Activated CD8-positive, alpha-beta memory T cell treated with anti-CD3 and anti-CD28 coated beads, Interleukin-2, amount 50 U/mL, for 4 hours (primary cell): ENCODE data around the gene KCNMA1.
"Not testable (repeated sequence)": the region's sequence is repeated elsewhere in the genome, so short reads cannot be mapped to it uniquely, and the experiment has no call there.

Source experiments
- DNase-seq: peaks from one replicate; pipeline ENCODE4 v3.0.0-alpha.2; 2020

KCNMA1 gene

DNA sequence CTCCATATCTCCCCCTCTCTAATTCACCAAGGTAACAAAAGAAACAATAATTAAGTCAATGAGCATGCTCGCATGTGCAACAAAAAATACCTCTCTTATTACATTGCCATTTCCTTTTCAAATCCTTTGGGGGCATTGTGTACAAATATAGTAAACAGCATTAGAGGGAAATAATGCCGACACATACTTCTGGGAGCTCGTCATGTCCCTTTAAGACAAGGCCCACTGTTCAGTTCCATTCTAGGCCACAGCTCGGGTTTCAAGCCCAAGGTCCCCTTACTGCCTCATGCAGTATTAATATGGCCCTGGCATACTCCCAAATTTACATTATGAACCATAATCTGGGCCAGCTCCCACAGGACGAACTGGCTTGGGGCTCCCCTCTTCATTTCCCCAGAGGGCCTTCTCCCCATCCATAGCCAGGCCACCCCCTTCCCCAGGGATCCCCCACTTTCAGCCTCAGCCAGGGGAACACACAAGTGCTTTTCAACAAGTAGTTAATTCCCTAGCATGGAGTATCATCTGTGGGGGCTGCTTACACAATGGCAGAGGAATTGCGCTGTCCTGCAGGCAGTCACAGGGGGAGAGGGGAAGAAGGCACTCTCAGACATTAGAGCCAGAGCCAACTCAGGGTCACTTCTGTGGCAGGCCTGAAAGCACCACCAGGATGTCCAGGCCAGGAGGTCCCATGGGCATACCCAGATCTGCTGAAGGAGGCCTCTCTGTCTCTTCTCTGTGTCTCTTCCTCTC, 110.6 kb downstream of the KCNMA1 start:
- DNase-seq: no peak

- no peak for DNase-seq
These were observed 113.3 kb downstream of the KCNMA1 start for GRCh38 chr10:77524281-77524711.

- DNase-seq: no peak
These were observed 115.3 kb downstream of the KCNMA1 start for GRCh38 chr10:77522268-77522809.

- no peak for DNase-seq
These were observed 116.6 kb downstream of the KCNMA1 start for GRCh38 chr10:77520995-77521394.

DNA sequence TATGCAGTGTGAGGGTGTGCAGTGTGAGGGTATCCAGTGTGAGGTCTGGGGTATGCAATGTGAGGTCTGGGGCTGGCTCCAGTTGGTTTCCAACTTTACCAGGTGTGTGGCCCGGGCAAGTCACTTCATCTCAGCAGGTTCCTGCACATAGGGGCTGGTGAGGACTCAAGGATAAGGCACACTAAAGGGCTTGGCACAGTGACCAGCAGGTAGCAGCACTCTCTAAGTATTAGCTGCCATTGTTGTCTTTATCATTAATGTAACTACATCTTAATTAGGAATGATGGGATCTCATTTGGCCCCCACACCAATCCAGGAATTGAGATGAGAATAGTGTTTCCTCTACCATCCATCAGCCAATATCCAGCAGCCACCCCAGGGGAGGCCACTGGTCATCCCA, 117.3 kb downstream of the KCNMA1 start:
- DNase-seq: no peak

DNA sequence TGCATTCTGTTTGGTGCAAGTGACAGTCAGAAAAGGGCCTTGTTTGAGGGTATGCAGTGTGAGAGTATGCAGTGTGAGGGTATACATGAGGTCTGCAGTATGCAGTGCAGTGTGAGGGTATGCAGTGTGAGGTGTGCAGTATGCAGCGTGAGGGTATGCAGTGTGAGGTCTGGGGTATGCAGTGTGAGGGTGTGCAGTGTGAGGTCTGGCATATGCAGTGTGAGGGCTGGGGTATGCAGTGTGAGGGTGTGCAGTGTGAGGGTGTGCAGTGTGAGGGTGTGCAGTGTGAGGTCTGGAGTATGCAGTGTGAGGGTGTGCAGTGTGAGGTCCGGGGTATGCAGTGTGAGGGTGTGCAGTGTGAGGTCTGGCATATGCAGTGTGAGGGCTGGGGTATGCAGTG, 117.8 kb downstream of the KCNMA1 start:
- DNase-seq: not testable (repeated sequence)

GRCh38 chr10:77518910-77519274, 118.7 kb downstream of the KCNMA1 start:
- DNase-seq: no peak

DNA sequence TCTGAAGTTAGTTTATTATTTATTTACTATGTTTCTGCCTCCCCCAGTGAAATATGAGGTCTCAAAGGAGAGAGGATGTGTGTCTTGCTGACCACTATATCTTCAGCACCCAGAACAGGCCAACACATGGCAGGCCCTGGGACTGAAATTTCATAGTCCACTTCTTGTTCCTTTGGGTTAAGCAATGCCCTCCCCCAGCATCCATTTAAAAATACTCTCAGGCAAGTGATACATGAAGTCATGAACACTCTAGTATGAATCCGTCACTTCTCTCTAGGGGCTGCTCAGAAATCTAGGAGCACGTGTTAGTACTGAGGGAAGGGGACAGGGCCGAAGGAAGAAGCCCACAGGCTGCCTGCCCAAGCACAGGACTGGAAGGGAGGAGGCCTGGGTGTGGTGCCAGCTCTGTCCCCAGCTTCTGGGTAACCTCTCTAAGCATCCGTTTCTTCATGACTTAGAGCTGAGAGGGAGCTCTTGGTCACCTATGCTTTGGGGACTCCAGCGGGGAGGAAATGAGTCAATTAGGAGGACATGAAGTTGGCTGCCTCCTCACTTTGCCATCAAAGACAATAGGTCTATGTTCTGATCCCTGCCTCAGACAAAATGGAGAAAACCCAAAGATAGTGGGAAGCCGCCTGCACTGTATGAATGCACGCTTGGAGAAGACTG, 119.2 kb downstream of the KCNMA1 start:
- DNase-seq: no peak

DNA sequence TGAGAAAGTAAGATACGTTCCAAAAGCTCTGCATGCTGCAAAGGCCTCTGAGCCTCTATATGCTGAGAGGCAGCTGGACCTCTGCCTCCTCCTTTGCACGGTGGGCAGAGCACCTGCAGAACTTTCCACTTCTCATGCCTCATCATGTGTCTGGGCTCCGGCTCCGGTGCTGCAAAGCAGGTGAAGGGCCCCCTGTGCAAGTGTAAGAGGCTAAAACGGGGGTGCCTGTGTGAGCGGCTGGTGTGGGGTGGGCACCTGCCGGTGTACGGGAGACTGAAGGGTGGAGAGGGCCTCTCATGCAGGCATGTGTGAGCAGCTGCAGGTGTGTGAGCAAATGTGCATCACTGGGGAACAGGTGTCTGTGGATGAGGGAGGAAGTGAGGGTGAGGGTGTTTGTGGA, 121.0 kb downstream of the KCNMA1 start:
- DNase-seq: no peak

- no peak for DNase-seq
These were observed 122.7 kb downstream of the KCNMA1 start for GRCh38 chr10:77514870-77515269.

DNA sequence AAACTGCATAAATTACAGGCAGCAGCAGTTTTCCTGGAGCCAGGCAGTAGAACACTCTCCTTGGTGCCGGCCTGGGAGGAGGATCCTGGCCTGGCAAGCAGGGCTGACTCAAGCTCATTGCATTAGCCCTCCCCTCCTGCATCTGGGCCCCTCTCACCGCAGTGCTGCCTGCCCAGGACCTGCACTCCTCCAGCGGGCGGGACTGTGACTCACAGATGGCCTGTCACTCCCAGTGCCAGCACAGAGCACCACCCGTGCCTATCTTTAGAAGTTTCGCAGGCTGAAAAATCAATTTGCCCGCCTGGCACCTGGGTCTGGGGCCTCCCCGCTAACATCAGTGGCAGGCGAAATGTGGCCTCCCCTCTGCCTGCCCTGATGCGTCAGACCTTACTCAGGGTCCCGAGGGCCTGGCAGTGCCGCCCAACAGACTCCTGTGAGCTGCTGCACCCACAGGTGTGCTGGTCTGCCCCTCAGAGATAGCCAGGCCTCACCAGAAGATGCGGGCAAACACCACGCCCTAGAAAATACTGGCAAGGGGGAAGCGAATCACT, 123.8 kb downstream of the KCNMA1 start:
- DNase-seq: no peak

GRCh38 chr10:77513220-77513619, 124.4 kb downstream of the KCNMA1 start:
- DNase-seq: no peak

- no peak for DNase-seq
These were observed 125.4 kb downstream of the KCNMA1 start for GRCh38 chr10:77512219-77512578.

DNA sequence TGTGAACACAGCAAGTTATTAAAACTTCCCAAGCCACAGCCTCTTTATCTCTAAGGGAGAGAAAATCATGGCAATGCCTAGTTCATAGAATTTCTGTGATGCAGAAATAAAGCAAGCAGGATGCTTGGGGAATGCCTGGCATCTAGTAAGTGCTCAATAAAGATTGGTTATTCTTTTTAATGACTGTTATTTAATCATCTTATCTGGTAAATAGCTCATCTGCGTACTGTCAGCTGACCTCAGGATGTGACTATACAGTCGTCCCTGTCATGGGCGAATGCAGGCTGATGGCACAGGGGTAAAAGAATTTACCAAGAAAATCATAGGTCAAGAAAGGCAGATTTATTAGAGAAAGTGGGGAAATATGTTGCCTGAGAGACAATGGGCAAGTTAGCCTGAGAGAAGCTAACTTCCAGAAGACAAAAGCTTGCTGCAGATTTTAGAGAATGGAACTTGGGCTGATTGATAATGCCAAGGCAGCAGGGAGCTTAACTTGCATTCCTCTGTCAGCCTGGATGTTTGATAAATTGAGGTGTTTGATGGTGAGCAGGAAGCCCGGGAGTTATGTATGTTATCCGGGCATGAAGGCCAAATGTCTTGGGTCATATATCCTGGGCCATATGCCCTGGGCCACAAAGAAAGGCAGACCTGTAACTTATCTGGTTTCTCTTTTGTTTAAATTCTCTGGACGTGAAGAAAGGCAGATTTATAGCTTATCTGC, 126.0 kb downstream of the KCNMA1 start:
- no peak for DNase-seq

DNA sequence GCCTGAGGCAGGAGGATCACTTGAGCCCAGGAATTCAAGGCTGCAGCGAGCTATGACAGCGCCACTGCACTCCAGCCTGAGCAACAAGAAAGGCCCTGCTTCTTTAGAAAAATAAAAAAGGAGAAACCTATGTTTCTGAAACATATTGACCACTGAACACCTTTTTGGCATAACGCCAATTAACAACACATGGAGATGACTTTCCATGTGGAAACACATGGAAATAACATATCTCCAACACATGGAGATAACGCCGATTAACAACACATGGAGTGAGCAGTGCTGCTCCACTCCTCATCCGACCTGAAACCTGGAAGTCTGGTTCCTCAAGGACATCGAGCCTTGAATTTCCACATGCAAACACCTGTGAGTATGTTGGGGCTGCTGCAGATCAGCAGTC, 126.9 kb downstream of the KCNMA1 start:
- no peak for DNase-seq

DNA sequence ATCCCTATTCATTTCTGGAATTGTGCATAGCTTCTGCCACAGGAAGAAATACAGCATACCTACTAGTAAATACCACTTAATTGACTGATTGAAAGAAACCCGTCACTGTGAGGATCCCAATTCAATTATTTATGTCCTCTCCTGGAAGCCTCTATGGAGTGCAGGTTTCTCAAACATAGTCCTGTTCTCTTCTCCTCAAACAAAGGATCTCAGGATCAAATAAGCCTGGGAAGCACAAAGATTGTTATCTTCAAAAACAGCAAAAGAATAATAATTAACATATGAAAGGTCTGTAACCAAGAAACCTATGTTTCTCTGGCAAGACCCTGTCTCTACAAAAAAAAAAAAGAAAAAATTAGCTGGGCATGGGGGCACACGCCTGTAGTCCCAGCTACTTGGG, 127.3 kb downstream of the KCNMA1 start:
- no peak for DNase-seq

GRCh38 chr10:77509391-77509790, 128.2 kb downstream of the KCNMA1 start:
- no peak for DNase-seq

- no peak for DNase-seq
These were observed 130.2 kb downstream of the KCNMA1 start for GRCh38 chr10:77507291-77507880.

DNA sequence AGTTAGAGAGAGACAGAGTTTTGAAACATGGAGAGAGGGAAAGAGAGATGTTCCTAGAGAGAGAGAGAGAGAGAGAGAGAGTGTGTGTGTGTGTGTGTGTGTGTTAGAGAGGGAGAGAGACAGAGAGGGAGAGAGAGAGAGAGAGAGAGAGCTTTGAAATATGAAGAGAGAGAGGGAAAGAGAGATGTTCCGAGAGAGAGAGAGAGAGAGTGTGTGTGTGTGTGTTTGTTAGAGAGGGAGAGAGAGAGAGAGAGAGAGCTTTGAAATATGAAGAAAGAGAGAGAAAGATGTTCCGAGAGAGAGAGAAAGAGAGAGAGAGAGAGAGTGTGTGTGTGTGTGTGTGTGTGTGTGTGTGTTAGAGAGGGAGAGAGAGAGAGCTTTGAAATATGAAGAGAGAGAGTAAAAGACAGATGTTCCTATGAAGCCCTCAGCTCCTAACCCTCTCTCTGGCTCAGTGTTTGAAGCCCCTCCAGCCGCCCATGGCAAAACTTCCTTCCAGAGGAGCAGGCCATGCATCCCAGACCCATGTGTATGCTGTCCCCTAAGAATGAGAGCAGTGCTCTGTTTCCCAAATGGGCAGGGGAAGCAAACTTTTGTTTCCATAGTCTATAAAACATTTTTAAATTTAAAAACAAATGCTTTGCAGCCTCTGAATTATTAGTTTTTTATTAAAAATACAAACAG, 130.9 kb downstream of the KCNMA1 start:
- no peak for DNase-seq

DNA sequence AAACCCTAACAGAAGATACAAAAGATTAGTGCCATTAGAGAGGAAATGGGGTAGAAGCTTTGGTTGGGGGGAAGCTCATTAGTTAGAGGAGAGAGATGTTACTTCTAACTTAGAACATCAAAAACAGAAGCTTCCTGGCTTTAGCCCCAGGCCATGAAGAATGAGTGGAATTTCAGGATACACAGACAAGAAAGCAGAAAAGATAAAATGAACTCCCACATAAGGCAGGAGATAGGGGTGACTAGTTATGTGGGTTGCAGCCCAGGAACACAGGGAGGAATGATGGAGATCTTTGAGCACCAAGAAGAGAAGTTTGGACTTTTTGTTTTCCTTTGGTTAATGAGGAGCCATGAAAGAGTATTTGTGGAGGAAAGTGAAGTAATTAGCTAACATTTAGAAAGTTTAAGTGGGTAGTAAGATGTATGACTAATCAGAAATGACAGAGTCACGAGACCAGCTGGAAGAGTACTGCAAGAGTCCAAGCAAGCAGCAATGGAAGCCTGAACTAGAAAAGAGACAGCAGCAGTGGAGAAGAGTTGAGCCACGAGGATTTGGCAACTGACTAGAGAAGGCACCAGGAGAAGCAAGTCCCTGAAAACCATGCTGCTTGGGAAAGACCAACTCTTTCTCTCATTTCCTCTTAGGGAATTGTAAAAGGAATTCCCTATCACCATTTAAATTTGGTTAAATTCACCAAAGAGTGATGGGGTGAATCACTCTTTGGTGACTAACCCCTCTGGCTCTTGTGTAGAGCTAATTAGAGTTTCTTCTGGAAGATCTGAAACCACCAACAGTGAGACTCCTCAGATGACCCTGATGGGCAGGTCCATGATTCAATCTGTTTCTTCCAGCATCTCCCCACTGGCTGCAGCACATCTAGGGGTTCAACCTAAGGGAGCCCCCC, 131.9 kb downstream of the KCNMA1 start:
- DNase-seq: no peak

DNA sequence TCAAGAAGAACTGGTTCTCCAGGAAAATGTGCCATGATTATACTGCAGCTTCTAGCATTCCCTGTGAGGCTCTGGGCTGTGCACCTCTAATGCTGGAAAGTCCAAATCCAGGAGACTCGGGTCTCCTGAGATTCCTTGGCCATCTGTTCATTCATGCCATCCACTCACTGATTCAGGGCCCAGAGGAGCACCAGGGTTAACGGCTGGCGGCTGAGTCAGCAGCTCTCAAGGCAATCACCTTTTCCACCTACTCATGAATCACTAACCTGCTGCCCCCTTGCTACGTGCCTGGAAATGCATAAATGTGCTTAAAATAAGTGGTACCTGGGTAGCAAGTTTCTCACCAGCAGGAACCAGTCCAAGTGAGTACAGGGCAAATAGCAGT, 132.7 kb downstream of the KCNMA1 start:
- no peak for DNase-seq
